GM19455 (cell line): ENCODE data around the gene MAPRE3.

Experiments
- ATAC-seq: cut with Tn5 transposase; IDR thresholded peaks from one replicate; pipeline ENCODE4 v1.9.1; 2021; ENCODE audit not compliant: unreplicated experiment

Gene MAPRE3

GRCh38 chr2:26948800-26949199 lies 21.6 kb upstream of the MAPRE3 start:
- no peak for ATAC-seq

GRCh38 chr2:26950246-26950645 lies 20.2 kb upstream of the MAPRE3 start:
- ATAC-seq: no peak

- ATAC-seq: no peak
These were observed 19.2 kb upstream of the MAPRE3 start for GRCh38 chr2:26951236-26951635.

- no peak for ATAC-seq
These were observed 18.1 kb upstream of the MAPRE3 start for GRCh38 chr2:26952374-26952773.

GRCh38 chr2:26954135-26954534 lies 16.3 kb upstream of the MAPRE3 start:
- no peak for ATAC-seq

- no peak for ATAC-seq
These were observed 13.4 kb upstream of the MAPRE3 start for GRCh38 chr2:26957041-26957440.

- ATAC-seq: no peak
These were observed 12.9 kb upstream of the MAPRE3 start for GRCh38 chr2:26957534-26957933.

GRCh38 chr2:26959331-26959730 lies 11.1 kb upstream of the MAPRE3 start:
- ATAC-seq: no peak

GRCh38 chr2:26964446-26965130 lies 5.8 kb upstream of the MAPRE3 start:
- ATAC-seq: no peak

- ATAC-seq: no peak
These were observed 2.4 kb upstream of the MAPRE3 start for GRCh38 chr2:26968001-26968400.

- no peak for ATAC-seq
These were observed 1.2 kb upstream of the MAPRE3 start for GRCh38 chr2:26969077-26969844.

- ATAC-seq: no peak
These were observed 641 bp downstream of the MAPRE3 start for GRCh38 chr2:26970928-26971627.

GRCh38 chr2:26971911-26972786 lies 1.7 kb downstream of the MAPRE3 start:
- no peak for ATAC-seq

GRCh38 chr2:26974352-26974751 lies 3.9 kb downstream of the MAPRE3 start:
- no peak for ATAC-seq

- ATAC-seq: no peak
These were observed 4.7 kb downstream of the MAPRE3 start for GRCh38 chr2:26975102-26975501.

- no peak for ATAC-seq
These were observed 5.2 kb downstream of the MAPRE3 start for GRCh38 chr2:26975656-26976055.

GRCh38 chr2:26976237-26976636 lies 5.8 kb downstream of the MAPRE3 start:
- no peak for ATAC-seq

- ATAC-seq: no peak
These were observed 6.6 kb downstream of the MAPRE3 start for GRCh38 chr2:26977012-26977411.

GRCh38 chr2:26978061-26978596 lies 7.7 kb downstream of the MAPRE3 start:
- ATAC-seq: no peak

- no peak for ATAC-seq
These were observed 9.3 kb downstream of the MAPRE3 start for GRCh38 chr2:26979741-26980140.

GRCh38 chr2:26980971-26981370 lies 10.5 kb downstream of the MAPRE3 start:
- no peak for ATAC-seq
